GM19452 (cell line): Measurements from ENCODE around the gene HOXB1.
A peak's percentile ranks its signal among the peaks of the same experiment; 100 is the strongest.
"Not testable (repeated sequence)": the region's sequence is repeated elsewhere in the genome, so short reads cannot be mapped to it uniquely, and the experiment has no call there.

Experiments
- ATAC-seq: cut with Tn5 transposase; IDR thresholded peaks from one replicate; pipeline ENCODE4 v1.9.1; 2021; ENCODE audit not compliant: unreplicated experiment

Gene HOXB1

GRCh38 chr17:48523010-48523409 is 7.8 kb downstream of the HOXB1 start:
- no peak for ATAC-seq

- no peak for ATAC-seq
Measured at GRCh38 chr17:48522031-48522653, 8.7 kb downstream of the HOXB1 start.

DNA sequence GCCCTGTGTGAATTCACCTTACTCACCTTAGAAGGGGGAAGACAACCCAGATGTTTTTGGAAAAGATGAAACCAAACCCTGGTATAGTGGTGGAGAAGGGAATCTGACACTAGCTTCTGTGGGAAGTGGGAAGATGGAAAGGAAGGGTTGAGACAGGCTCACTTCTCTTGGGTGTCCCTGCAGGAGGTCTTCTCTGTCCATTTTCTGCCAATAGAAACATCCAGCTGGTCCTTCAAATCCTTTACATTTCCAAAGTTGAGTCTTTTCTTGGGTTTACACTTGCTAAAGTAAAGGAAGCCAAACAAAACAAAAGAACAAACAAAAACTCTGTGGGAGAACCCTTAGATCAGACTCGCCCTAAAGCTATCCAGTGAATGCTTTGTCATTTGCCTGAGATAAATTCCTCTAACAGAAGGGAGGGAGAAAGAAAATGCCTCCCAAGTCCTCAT is 10.2 kb downstream of the HOXB1 start:
- no peak for ATAC-seq

DNA sequence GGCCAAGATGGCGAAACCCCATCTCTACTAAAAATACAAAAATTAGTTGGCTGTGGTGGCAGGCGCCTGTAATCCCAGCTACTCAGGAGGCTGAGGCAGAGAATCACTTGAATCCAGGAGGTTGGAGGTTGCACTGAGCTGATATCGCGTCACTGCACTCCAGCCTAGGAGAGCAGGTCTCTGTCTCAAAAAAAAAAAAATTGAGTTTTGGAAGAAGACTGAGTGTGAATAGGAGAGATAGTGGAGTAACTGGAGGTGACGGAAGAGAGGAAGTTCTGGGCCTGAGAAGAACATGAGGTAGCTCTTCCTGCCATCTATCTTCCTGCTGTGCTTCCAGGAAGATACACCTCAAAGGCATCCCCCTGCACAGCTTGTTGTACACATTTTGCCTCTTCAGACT is 11.4 kb downstream of the HOXB1 start:
- ATAC-seq = no peak

DNA sequence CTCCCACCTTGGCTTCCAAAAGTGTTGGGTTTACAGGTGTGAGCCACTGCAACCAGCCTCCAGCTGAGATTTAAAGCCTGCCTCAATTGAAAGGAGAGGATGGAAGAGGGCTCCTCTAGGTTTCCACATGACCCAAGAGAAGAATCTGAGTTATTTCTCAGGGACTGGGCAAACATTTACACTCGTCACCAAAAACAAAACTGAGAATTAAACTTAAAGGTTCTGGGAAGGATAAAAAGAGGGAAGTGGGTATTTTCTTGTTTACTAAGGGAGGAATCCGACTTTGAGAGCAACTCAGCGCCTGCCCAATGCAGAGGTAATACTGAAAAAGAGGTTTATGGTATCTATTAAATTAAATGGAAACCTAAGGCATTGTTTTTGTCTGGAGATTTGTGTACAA is 13.3 kb downstream of the HOXB1 start:
- no peak for ATAC-seq

DNA sequence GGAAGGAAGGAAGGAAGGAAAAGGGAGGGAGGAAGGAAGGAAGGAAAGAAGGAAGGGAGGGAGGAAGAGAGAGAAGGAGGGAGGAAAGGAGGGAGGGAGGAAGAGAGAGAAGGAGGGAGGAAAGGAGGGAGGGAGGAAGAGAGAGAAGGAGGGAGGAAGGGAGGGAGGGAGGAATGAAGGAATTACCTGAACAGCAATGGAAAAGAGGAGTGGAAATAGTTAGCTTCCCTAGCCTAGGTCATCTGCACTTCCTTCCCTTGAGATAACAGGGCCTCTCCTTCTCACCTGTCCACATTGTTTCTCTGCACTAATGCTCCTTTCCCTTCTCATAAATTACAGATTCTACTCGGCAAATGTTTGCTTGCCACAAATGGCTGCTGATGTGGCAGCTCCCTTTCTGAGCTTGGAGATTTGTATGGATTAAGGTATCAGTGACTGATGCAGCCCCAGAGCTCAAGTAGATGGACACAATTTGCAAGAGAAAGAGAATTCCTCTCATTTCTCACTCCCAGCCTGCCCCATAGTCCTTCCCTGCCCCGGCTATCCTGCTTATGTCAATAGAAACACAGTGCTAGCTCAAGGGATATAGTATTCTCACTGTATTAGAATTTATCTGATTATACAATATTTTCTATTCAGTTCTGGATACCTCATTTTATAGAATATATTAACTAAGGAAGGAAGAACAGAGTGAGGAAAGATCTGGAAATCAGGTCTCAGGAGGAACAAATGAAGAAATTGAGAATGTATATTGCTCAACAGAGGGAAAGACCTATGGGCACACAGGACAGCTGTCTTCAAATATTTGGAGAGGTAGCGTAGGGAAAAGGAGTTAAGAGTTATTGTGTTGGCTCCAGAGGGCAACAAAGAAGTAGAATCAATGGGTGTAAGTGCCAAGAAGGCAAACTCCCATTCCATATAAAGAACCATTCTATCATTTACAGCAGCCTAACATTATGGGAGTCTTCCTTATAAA is 14.6 kb downstream of the HOXB1 start:
- ATAC-seq = no peak

DNA sequence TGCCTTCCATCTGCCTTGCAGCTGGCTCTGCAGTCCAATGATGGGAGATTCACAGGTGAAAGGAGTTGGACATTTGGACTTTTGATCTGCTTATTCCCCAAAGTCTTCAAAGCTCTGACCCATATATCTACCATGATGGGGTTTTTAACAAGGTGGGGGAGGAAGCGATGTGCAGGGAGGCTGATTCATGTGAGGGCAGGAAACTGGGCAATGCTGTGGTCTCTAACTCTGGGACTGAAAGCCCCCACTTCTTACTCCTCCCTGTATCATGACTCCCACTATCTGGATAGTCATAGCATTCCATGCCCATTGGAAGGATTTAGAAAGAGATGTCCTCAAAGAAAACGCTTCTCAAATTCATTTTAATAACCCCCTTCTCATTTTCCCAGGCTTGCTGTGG is 16.3 kb downstream of the HOXB1 start:
- ATAC-seq = no peak

DNA sequence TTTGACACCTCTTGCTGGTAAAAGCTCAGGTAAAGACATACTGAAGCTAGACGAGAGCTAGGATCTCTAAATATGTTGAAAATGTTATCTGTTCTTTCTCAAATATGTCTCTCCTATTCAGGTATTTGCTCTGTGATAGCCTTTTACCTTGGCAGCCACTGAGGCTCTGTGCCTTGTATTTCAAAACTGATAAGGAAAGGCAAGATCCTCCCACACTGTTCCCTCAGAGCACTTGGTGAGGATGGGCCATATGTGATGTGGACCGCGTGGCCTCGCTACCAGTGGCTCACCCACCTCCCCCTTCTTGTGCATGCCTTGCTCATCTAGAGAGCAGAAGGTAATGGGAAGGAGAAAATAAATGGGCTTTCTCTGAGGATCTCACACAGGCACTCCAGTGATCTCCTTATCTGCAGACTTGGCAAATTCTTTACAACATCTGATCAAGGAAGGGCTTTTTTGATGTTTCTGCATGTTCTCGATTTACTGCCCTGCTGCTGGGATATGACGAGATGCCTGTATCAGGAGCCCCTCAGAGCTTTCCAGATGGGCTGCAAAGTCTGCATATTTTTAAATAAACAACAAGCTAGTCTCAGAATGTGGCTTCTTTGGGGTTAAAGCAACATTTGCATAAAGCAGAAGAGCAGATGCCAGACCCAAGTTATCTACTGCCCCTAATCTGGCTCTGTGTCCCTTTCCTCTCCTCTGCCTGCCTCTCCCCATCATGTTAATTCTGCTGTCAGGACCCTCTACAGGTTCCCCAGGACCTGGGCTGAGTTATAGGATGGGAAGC is 16.9 kb downstream of the HOXB1 start:
- no peak for ATAC-seq

GRCh38 chr17:48513097-48513496 is 17.7 kb downstream of the HOXB1 start:
- ATAC-seq = no peak

DNA sequence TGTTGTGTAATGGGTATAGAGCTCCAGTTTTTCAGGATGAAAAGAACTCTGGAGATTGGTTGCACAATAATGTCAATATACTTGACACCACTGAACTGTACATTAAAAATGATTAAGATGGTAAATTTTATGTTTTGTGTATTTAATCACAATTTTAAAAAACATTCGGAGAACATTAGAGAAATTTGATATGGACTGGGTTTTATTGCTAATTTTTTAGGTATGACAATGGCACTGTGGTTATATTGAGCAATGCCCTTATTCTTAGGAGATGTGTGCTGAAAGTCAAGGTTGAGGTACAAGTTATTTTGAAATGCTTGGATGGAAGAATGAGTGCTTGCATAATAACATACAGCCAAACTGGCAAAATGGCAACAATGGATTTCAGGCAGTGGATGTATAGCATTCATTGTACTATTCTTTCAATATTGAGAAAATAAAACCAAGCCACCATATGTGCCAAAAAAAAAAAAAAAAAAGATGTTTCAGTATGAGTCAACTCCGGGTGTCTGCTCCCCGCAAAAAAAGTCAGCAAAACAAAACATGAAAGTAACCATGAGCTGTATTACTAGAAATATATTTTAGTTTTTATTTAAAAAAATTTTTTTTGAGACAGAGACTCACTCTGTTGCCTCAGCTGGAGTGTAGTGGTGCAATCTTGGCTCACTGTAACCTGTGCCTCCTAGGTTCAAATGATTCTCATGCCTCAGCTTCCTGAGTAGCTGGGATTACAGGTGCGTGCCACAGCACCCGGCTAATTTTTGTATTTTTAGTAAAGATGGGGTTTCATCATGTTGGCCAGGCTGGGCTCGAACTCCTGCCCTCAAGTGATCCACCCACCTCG is 19.8 kb downstream of the HOXB1 start:
- no peak for ATAC-seq

- ATAC-seq = no peak
Measured at GRCh38 chr17:48510381-48510760, 20.4 kb downstream of the HOXB1 start.

DNA sequence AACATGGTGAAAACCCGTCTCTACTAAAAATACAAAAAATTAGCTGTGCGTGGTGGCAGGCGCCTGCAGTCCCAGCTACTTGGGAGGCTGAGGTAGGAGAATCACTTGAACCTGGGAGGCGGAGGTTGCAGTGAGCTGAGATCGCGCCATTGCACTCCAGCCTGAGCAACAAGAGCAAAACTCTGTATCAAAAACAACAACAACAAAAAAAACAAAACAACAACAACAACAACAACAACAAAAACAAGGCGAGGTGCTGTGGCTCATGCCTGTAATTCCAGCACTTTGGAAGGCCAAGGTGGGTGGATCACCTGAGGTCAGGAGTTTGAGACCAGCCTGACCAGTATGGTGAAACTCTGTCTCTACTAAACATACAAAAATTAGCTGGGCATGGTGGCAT is 21.1 kb downstream of the HOXB1 start:
- not testable (repeated sequence) for ATAC-seq

DNA sequence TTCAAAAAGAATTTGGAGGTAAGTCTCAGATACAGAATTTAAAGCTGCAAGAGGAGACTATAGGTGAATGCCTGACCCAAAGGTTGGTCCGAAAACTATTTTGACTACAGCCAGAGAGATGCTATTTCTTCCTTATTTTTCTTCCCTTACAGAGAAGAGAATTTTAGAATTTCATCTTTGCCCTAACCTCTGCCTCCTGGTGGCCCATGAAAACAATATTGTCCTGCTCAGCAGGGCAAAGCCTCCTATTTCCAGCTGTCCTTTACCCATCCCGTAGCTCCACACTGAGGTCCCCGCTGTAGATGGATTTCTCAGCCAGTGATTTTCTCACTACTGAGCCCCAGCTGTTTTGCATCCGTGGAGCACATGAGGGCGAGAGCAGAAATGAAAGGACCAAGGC is 24.6 kb downstream of the HOXB1 start:
- no peak for ATAC-seq

DNA sequence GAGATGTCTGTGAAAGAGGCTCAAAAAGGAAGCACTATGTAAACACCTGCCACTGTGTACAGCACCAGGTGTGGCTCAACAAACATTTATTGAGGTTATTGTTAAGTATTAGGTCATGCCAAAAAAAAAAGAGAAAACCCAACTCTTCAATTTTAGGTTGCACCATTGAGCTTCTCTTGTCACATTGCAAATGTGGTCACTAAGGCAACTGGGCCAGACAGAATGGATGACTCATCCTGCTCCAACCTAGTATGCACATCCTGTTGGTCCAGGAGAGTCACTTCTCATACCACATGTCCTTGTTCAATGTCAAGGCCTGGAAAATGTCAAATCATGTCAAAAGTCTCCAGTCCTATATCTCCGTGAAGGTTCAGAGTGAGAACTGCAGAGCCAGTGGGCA is 25.0 kb downstream of the HOXB1 start:
- ATAC-seq = peak; percentile 88

DNA sequence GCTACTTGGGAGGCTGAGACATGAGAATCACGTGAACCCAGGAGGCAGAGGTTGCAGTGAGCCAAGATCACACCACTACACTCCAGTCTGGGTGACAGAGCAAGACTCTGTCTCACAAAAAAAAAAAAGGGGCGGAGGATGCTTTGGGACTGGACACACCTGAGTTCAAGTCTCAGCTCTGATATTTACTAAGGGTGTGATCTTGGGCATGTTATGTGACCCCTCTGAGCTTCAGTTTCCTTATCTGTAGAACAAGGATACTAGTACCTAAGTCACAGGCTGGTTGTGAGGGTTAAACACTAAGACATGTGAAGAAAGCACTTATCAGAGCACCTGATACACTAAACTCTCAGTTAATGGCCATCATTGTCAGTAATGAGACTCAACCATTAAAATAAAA is 25.9 kb downstream of the HOXB1 start:
- no peak for ATAC-seq

GRCh38 chr17:48503747-48504146 is 27.1 kb downstream of the HOXB1 start:
- no peak for ATAC-seq

GRCh38 chr17:48502901-48503300 is 27.9 kb downstream of the HOXB1 start:
- ATAC-seq = no peak

DNA sequence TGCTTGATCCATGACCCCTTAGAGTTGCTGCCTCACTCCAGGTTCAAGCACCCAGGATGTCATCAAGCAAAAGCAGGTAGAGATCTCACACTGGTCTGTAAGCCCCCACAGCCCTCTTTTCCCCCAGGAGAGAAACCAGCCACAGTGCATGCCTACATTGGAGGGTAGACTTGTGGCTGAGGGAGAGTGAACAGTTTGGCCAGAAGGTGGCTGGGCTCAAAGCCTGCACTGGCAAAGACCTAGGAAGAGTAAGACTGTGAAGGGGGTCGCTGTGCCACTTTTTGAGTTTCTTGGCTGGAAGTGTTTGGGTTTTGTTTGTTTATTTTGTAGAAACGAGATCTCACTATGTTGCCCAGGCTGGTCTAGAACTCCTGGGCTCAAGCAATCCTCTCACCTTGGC is 28.5 kb downstream of the HOXB1 start:
- no peak for ATAC-seq

GRCh38 chr17:48500435-48501426 is 30.1 kb downstream of the HOXB1 start:
- no peak for ATAC-seq
